Measurements from ENCODE around the gene CNNM1. TPM values are rescaled to one million over a fixed set of nuclear protein-coding genes. Genes with fewer than 3 reads are reported as not detected.

Gene CNNM1
- 0.14 TPM in 1 of 2 replicates, not detected in the other for total RNA-seq

DNA sequence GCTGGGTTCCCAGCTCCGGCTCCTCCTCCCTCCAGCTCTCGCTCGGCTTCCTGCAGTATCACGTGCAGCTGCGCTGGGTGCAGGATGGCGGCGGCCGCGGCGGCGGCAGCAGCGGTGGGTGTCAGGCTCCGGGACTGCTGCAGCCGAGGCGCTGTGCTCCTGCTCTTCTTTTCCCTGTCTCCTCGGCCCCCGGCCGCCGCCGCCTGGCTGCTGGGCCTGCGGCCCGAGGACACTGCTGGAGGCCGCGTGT lies at the start of gene CNNM1:
Gene CNNM1, plus strand, starts transcription at position 53 of the 250 bp plus-strand sequence. Its CDS starts 32 bp downstream, at position 85.

DNA sequence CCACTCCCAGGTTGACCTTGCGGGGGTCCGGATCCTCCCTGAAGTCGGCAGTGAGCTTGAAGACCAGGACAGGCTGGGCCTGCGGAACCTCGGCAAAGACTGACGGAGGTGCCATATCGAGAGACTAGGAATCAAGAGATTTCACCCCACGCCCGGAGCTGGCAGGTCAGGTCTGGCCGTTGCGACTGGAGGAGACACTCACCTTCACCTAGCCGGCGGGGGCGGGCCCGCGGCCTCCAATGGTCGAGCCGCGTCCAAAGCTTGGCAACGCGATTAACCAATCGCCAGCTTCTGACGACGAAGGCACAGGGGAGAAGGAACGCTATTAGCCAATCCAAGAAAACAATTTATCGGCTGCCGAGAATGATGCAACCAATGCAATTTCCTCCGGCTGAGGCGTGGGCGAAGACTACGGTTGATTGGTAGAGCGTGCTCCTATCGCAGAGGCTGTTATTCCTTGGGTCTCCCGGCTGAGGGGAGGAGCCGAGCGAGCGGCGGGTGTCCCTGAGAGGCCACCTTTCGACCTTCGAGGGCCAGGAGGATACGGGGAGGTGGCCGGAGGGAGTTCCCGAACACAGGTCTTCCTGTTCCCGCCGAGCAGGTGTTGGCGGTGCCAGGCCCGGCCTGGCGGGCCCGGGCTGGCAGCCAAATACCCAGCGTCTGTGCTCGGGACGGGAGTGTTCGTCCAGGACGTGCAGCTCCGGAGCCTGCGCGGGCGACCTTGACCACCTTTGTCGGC lies 101.5 kb downstream of the CNNM1 start, which contains the start of gene GOT1:
Gene GOT1, minus strand, starts transcription at position 174 of the 739 bp plus-strand sequence. Its CDS starts 59 bp downstream, at position 115.

Other genes with a start within 250 kb of the CNNM1 start
- gene HPSE2, start 93.5 kb upstream of the CNNM1 start, total RNA-seq: not detected in 2 replicates
- gene GOT1, start 101.3 kb downstream of the CNNM1 start, total RNA-seq: 30.0 and 45.3 TPM in 2 replicates
- not detected in 2 replicates for gene NKX2-3, start 203.6 kb downstream of the CNNM1 start, total RNA-seq